ENCODE data around the gene CYP2C19. TPM values are rescaled to one million over a fixed set of nuclear protein-coding genes. Genes with fewer than 3 reads are reported as not detected.
"Not testable (repeated sequence)": the region's sequence is repeated elsewhere in the genome, so short reads cannot be mapped to it uniquely, and the experiment has no call there.

The CYP2C19 gene
- total and polyA plus RNA-seq, 9 of the 15 experiments (the other 6 are each of a cell fraction or from before 2014, with no cell fraction given): not detected

DNA sequence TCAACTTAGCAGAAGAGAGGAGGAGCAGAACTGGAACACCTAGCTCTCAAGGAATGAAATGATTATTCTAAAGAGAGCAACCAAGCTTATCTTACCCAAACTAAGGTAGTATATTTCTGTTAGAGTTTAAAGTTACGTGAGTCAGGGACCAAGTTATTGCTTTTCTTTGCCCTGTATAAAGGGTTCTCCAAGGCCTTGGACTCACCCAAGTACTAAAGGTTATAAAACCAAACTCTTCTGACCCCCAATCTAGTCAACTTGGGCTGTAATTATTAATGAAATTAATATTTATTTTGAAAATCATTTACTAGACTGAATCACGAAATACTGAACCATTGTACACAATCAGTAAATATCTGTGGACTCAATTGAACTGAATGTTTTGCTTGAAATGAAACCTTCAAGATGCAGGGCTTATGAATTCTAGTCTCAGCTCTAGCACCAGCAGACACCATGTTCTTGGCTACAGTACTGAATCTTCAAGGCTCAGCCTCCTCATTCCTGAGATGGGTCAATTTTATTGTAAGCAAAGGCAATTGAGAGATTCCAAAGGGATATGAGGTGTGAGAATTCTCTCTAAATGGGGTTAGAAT, 1.8 kb upstream of the CYP2C19 start:
- H3K9me3 ChIP-seq (replicated peaks; ENCODE audit: control insufficient read depth, insufficient read depth, low read depth, low read length): no peaks in the 10 kb centered on the region
- POLR2A ChIA-PET: no interaction called here
- H3K9ac ChIP-seq (ENCODE audit: insufficient read depth in 1 of 2, low read depth in 2 of 2, low read length in 2 of 2): no peak overlapping the region
- H3K27me3 ChIP-seq (ENCODE audit: control insufficient read depth in 2 of 2, insufficient read depth in 2 of 2, low read length in 2 of 2): no peaks in the 10 kb centered on the region
- in situ Hi-C loops (cut with MboI): no loop called here
- 0% methylated on average over 2 of the region's 2 CpGs for WGBS (ENCODE audit: insufficient coverage, low coverage, missing lambda C conversion rate)
- CTCF ChIA-PET (ENCODE audit: low intra/inter-chr PET ratio): no interaction called here
- intact Hi-C loops (cut with micrococcal nuclease): no loop called here
- no peak for FAIRE-seq
- ATAC-seq: no peak
- H3K4me3 ChIP-seq: no peak overlapping the region
- H3K4me2 ChIP-seq (ENCODE audit: insufficient read depth, low read length): no peak overlapping the region
- H3K27ac ChIP-seq (ENCODE audit: extremely low read depth, low read depth, low read length): no peak overlapping the region
- DNase-seq (ENCODE audit: extremely low read depth in 1 of 4, low spot score in 3 of 4): no peak
- H3K9me1 ChIP-seq (ENCODE audit: control insufficient read depth, insufficient read depth, low read length): no peaks in the 10 kb centered on the region
- H3K79me2 ChIP-seq (ENCODE audit: control insufficient read depth, insufficient read depth, low read length): no peaks in the 10 kb centered on the region
- TF ChIP-seq, protein P1, sequence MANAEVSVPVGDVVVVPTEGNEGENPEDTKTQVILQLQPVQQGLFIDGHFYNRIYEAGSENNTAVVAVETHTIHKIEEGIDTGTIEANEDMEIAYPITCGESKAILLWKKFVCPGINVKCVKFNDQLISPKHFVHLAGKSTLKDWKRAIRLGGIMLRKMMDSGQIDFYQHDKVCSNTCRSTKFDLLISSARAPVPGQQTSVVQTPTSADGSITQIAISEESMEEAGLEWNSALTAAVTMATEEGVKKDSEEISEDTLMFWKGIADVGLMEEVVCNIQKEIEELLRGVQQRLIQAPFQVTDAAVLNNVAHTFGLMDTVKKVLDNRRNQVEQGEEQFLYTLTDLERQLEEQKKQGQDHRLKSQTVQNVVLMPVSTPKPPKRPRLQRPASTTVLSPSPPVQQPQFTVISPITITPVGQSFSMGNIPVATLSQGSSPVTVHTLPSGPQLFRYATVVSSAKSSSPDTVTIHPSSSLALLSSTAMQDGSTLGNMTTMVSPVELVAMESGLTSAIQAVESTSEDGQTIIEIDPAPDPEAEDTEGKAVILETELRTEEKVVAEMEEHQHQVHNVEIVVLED (CRISPR knock-in tag; IDR thresholded peaks at IDR 0.05): no peak
- no TSS peak for BruUV-seq (replicated peaks)
- no peaks in the 10 kb centered on the region for H3K36me3 ChIP-seq (ENCODE audit: control insufficient read depth, insufficient read depth, low read length)
- H4K20me1 ChIP-seq (replicated peaks; ENCODE audit: control insufficient read depth, insufficient read depth, low read length): no peaks in the 10 kb centered on the region
- no peak overlapping the region for H2AFZ ChIP-seq (ENCODE audit: low read depth, low read length)
- H3K4me1 ChIP-seq (replicated peaks in 1 of 2; ENCODE audit: control insufficient read depth in 2 of 2, insufficient read depth in 2 of 2, low read length in 2 of 2): no peaks in the 10 kb centered on the region

DNA sequence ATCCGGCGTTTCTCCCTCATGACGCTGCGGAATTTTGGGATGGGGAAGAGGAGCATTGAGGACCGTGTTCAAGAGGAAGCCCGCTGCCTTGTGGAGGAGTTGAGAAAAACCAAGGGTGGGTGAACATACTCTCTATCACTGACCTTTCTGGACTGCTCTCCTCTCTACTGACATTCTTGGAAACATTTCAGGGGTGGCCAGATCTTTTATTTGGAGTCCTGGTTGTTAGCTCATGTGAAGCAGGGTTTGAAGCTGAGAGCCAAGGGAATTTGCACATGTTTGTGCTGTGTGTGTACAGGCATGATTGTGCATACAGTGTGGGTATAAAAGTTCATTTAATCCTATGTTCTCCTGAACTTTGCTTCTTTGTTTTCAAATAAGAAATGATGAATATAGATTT, 12.9 kb downstream of the CYP2C19 start:
- BruUV-seq (replicated peaks); H3K9ac ChIP-seq (ENCODE audit: insufficient read depth in 1 of 2, low read depth in 2 of 2, low read length in 2 of 2); H3K9me1 ChIP-seq (ENCODE audit: control insufficient read depth, insufficient read depth, low read length); H3K79me2 ChIP-seq (ENCODE audit: control insufficient read depth, insufficient read depth, low read length); POLR2A ChIA-PET; H3K4me2 ChIP-seq (ENCODE audit: insufficient read depth, low read length); CTCF ChIA-PET (ENCODE audit: low intra/inter-chr PET ratio); intact Hi-C loops (cut with micrococcal nuclease); ATAC-seq; H4K20me1 ChIP-seq (replicated peaks; ENCODE audit: control insufficient read depth, insufficient read depth, low read length); H3K27ac ChIP-seq (ENCODE audit: extremely low read depth, low read depth, low read length); FAIRE-seq; H3K27me3 ChIP-seq (ENCODE audit: control insufficient read depth in 2 of 2, insufficient read depth in 2 of 2, low read length in 2 of 2); H3K4me3 ChIP-seq; H3K4me1 ChIP-seq (replicated peaks in 1 of 2; ENCODE audit: control insufficient read depth in 2 of 2, insufficient read depth in 2 of 2, low read length in 2 of 2); in situ Hi-C loops (cut with MboI); H3K36me3 ChIP-seq (ENCODE audit: control insufficient read depth, insufficient read depth, low read length); DNase-seq (ENCODE audit: extremely low read depth in 1 of 4, low spot score in 3 of 4); H3K9me3 ChIP-seq (replicated peaks; ENCODE audit: control insufficient read depth, insufficient read depth, low read depth, low read length); H2AFZ ChIP-seq (ENCODE audit: low read depth, low read length): not testable (repeated sequence)
- no CpG with 5 or more reads among the region's 6 CpGs for WGBS (ENCODE audit: insufficient coverage, low coverage, missing lambda C conversion rate)
